ENCODE results near the gene USO1.

The USO1 gene

GRCh38 chr4:75817901-75818300 lies 93.5 kb downstream of the USO1 start:
- H3K4me3 ChIP-seq (ENCODE audit: low read depth, low read length), result no peak overlapping the region
- TF ChIP-seq MYC (IDR thresholded peaks at IDR 0.05; ENCODE audit: low read depth, low read length), result no peak
- no peak for TF ChIP-seq CTCF (IDR thresholded peaks at IDR 0.05; ENCODE audit: low read depth, low read length)
- TF ChIP-seq POLR2A (IDR thresholded peaks at IDR 0.05; ENCODE audit: extremely low read depth, insufficient read length), result no peak
- TF ChIP-seq MAX (IDR thresholded peaks at IDR 0.05; ENCODE audit: low read depth, low read length), result no peak

GRCh38 chr4:75819121-75819520 lies 94.7 kb downstream of the USO1 start:
- TF ChIP-seq MYC (IDR thresholded peaks at IDR 0.05; ENCODE audit: low read depth, low read length) (no peak), MAX (IDR thresholded peaks at IDR 0.05; ENCODE audit: low read depth, low read length) (no peak), POLR2A (IDR thresholded peaks at IDR 0.05; ENCODE audit: extremely low read depth, insufficient read length) (no peak), CTCF (IDR thresholded peaks at IDR 0.05; ENCODE audit: low read depth, low read length) (no peak)
- H3K4me3 ChIP-seq (ENCODE audit: low read depth, low read length), result no peak overlapping the region

More at GRCh38 chr4:75817901-75818300, 93.5 kb downstream of the USO1 start:
- no peak for DNase-seq (ENCODE audit: low read depth)

GRCh38 chr4:75820197-75820596 lies 95.8 kb downstream of the USO1 start:
- TF ChIP-seq CTCF (IDR thresholded peaks at IDR 0.05; ENCODE audit: low read depth, low read length) (no peak), MYC (IDR thresholded peaks at IDR 0.05; ENCODE audit: low read depth, low read length) (no peak), POLR2A (IDR thresholded peaks at IDR 0.05; ENCODE audit: extremely low read depth, insufficient read length) (no peak), MAX (IDR thresholded peaks at IDR 0.05; ENCODE audit: low read depth, low read length) (no peak)
- no peak overlapping the region for H3K4me3 ChIP-seq (ENCODE audit: low read depth, low read length)
- no peak for DNase-seq (ENCODE audit: low read depth)

More at GRCh38 chr4:75819121-75819520, 94.7 kb downstream of the USO1 start:
- no peak for DNase-seq (ENCODE audit: low read depth)

GRCh38 chr4:75820676-75821075 lies 96.3 kb downstream of the USO1 start:
- TF ChIP-seq POLR2A (IDR thresholded peaks at IDR 0.05; ENCODE audit: extremely low read depth, insufficient read length), result no peak
- TF ChIP-seq MYC (IDR thresholded peaks at IDR 0.05; ENCODE audit: low read depth, low read length), result no peak
- TF ChIP-seq MAX (IDR thresholded peaks at IDR 0.05; ENCODE audit: low read depth, low read length), result no peak
- TF ChIP-seq CTCF (IDR thresholded peaks at IDR 0.05; ENCODE audit: low read depth, low read length), result no peak
- DNase-seq (ENCODE audit: low read depth), result no peak
- H3K4me3 ChIP-seq (ENCODE audit: low read depth, low read length), result no peak overlapping the region

GRCh38 chr4:75821216-75821615 lies 96.8 kb downstream of the USO1 start:
- H3K4me3 ChIP-seq (ENCODE audit: low read depth, low read length), result no peak overlapping the region
- DNase-seq (ENCODE audit: low read depth), result no peak
- TF ChIP-seq CTCF (IDR thresholded peaks at IDR 0.05; ENCODE audit: low read depth, low read length) (no peak), MYC (IDR thresholded peaks at IDR 0.05; ENCODE audit: low read depth, low read length) (no peak), POLR2A (IDR thresholded peaks at IDR 0.05; ENCODE audit: extremely low read depth, insufficient read length) (no peak), MAX (IDR thresholded peaks at IDR 0.05; ENCODE audit: low read depth, low read length) (no peak)

GRCh38 chr4:75821966-75822365 lies 97.6 kb downstream of the USO1 start:
- no peak overlapping the region for H3K4me3 ChIP-seq (ENCODE audit: low read depth, low read length)
- no peak for TF ChIP-seq POLR2A (IDR thresholded peaks at IDR 0.05; ENCODE audit: extremely low read depth, insufficient read length)
- DNase-seq (ENCODE audit: low read depth), result no peak
